H1 (cell line): ENCODE data around the gene FGL2. TPM values are rescaled to one million over a fixed set of nuclear protein-coding genes. Genes with fewer than 3 reads are reported as not detected.

Experiments used
- CTCF ChIA-PET: fragments of 300-600 bp; sonication (Branson Sonifier 250); formaldehyde crosslinking; loops from one replicate; lab custom pipeline; 2021; ENCODE audit not compliant: partially characterized antibody; lab: Charles Lee
- POLR2A ChIA-PET: fragments of 300-600 bp; sonication (Branson Sonifier 250); formaldehyde crosslinking; loops from one replicate; lab custom pipeline; 2021; ENCODE audit warnings: inconsistent platforms; ENCODE audit not compliant: partially characterized antibody; lab: Charles Lee
- DNase-seq, 2 experiments: peaks; one replicate each; pipeline versions ENCODE4 v3.0.0 to v3.0.0-alpha.2; 2010 to 2022; ENCODE audit warnings: low spot score in 2 of 2, low read depth in 1 of 2, mixed read lengths in 1 of 2
- FAIRE-seq: peaks from 2 replicates; lab custom pipeline; 2011; peaks lifted over from hg19 to GRCh38; lab: Jason Lieb, UNC
- H2AFZ ChIP-seq: 2 replicates; pipeline ENCODE4 v1.8.1; 2012; ENCODE audit warnings: low read length, inconsistent platforms
- H2AK5ac ChIP-seq: 2 replicates; pipeline ENCODE4 v1.6.1; 2013; ENCODE audit warnings: low read depth, low read length
- H2BK120ac ChIP-seq: replicated peaks from 2 replicates; pipeline ENCODE3; 2013; ENCODE audit warnings: low read depth, low read length, inconsistent platforms
- H2BK12ac ChIP-seq: 2 replicates; pipeline ENCODE4 v1.6.1; 2013; ENCODE audit warnings: low read depth, low read length
- H2BK15ac ChIP-seq: 2 replicates; pipeline ENCODE4 v1.6.1; 2013; ENCODE audit warnings: low read length
- H2BK20ac ChIP-seq: 2 replicates; pipeline ENCODE4 v1.6.1; 2013; ENCODE audit warnings: low read length
- H2BK5ac ChIP-seq: 2 replicates; pipeline ENCODE4 v1.6.1; 2013; ENCODE audit warnings: low read depth, low read length
- H3K14ac ChIP-seq: 2 replicates; pipeline ENCODE4 v1.6.1; 2013; ENCODE audit warnings: inconsistent platforms; ENCODE audit not compliant: insufficient read length
- H3K18ac ChIP-seq: 2 replicates; pipeline ENCODE4 v1.6.1; 2013; ENCODE audit warnings: low read length; ENCODE audit errors: extremely low read depth
- H3K23ac ChIP-seq: 2 replicates; pipeline ENCODE4 v1.6.1; 2013; ENCODE audit warnings: inconsistent platforms; ENCODE audit not compliant: insufficient read length
- H3K23me2 ChIP-seq: 2 replicates; pipeline ENCODE4 v1.6.1; 2013; ENCODE audit warnings: low read depth, low read length
- H3K27ac ChIP-seq: 2 replicates; pipeline ENCODE4 v1.6.1; 2011; ENCODE audit warnings: low read depth, low read length, inconsistent platforms
- H3K27me3 ChIP-seq, 4 experiments: replicated peaks in 1 of 4; 1 replicate in 1 of 4; 2 replicates in 3 of 4; pipeline versions ENCODE4 v1.6.1 to v1.8.1; 2011 to 2013; ENCODE audit warnings: low read length in 3 of 4, mild to moderate bottlenecking in 3 of 4, inconsistent platforms in 2 of 4, mixed read lengths in 2 of 4, moderate library complexity in 1 of 4; ENCODE audit not compliant: control insufficient read depth in 3 of 4, insufficient read depth in 3 of 4; ENCODE audit errors: extremely low read depth in 1 of 4
- H3K36me3 ChIP-seq, 4 experiments: 2 replicates each; pipeline versions ENCODE4 v1.6.1 to v1.8.1; 2011 to 2013; ENCODE audit warnings: mild to moderate bottlenecking in 4 of 4, low read length in 3 of 4, moderate library complexity in 2 of 4, control low read depth in 1 of 4, inconsistent platforms in 1 of 4; ENCODE audit not compliant: insufficient read depth in 4 of 4, control insufficient read depth in 2 of 4
- H3K4ac ChIP-seq: replicated peaks from 2 replicates; pipeline ENCODE3; 2013; ENCODE audit warnings: low read length, low read depth, mixed read lengths, inconsistent platforms; ENCODE audit not compliant: insufficient read length
- H3K4me1 ChIP-seq, 4 experiments: replicated peaks in 1 of 4; 1 replicate in 1 of 4; 2 replicates in 3 of 4; pipeline versions ENCODE4 v1.6.1 to v1.8.1; 2011 to 2013; ENCODE audit warnings: low read length in 3 of 4, inconsistent platforms in 2 of 4, mixed read lengths in 1 of 4; ENCODE audit not compliant: insufficient read depth in 4 of 4, control insufficient read depth in 3 of 4
- H3K4me2 ChIP-seq, 2 experiments: 2 replicates each; pipeline versions ENCODE4 v1.6.1 to v1.8.1; 2011 to 2013; ENCODE audit warnings: low read depth in 2 of 2, low read length in 2 of 2, control low read depth in 1 of 2, inconsistent platforms in 1 of 2, mild to moderate bottlenecking in 1 of 2; ENCODE audit not compliant: insufficient read depth in 1 of 2
- H3K4me3 ChIP-seq, 4 experiments: fragments of 200-600, 300-600 bp in 1 of 4; sonication (generic), shearing (Covaris generic), sonication (Bioruptor Twin) in 1 of 4; 2 replicates each; pipeline versions ENCODE4 v1.5.1 to v1.8.1; 2011 to 2016; ENCODE audit warnings: low read length in 4 of 4, low read depth in 3 of 4, control low read depth in 2 of 4, inconsistent platforms in 2 of 4, mild to moderate bottlenecking in 2 of 4, mixed read lengths in 1 of 4, moderate library complexity in 1 of 4; ENCODE audit not compliant: insufficient read depth in 2 of 4; ENCODE audit errors: extremely low read depth in 1 of 4
- H3K56ac ChIP-seq: replicated peaks from 2 replicates; pipeline ENCODE3; 2013; ENCODE audit warnings: low read depth, mild to moderate bottlenecking, mixed read lengths, low read length, inconsistent platforms; ENCODE audit not compliant: insufficient read length
- H3K79me1 ChIP-seq: 2 replicates; pipeline ENCODE4 v1.6.1; 2013; ENCODE audit warnings: low read depth, low read length, control low read depth
- H3K79me2 ChIP-seq, 2 experiments: 2 replicates each; pipeline versions ENCODE4 v1.6.1 to v1.8.1; 2012 to 2013; ENCODE audit warnings: low read length in 2 of 2, mild to moderate bottlenecking in 2 of 2, inconsistent platforms in 1 of 2; ENCODE audit not compliant: insufficient read depth in 2 of 2, control insufficient read depth in 1 of 2
- H3K9ac ChIP-seq, 4 experiments: replicated peaks in 1 of 4; 1 replicate in 1 of 4; 2 replicates in 3 of 4; pipeline versions ENCODE4 v1.6.1 to v1.8.1; 2011 to 2013; ENCODE audit warnings: low read depth in 3 of 4, low read length in 3 of 4, control low read depth in 2 of 4, mild to moderate bottlenecking in 2 of 4, moderate library complexity in 2 of 4, inconsistent platforms in 1 of 4; ENCODE audit errors: extremely low read depth in 1 of 4
- H3K9me3 ChIP-seq, 2 experiments: 2 replicates each; pipeline versions ENCODE4 v1.6.1 to v1.8.1; 2012 to 2013; ENCODE audit warnings: mild to moderate bottlenecking in 2 of 2, moderate library complexity in 2 of 2, control low read depth in 1 of 2, inconsistent platforms in 1 of 2, low read depth in 1 of 2, low read length in 1 of 2, mixed read lengths in 1 of 2; ENCODE audit not compliant: insufficient read depth in 2 of 2
- H4K20me1 ChIP-seq, 2 experiments: replicated peaks in 1 of 2; 2 replicates each; pipeline versions ENCODE3 to v1.8.1; 2011 to 2013; ENCODE audit warnings: inconsistent platforms in 2 of 2, low read length in 2 of 2, mild to moderate bottlenecking in 1 of 2; ENCODE audit not compliant: insufficient read depth in 2 of 2, control insufficient read depth in 1 of 2
- H4K5ac ChIP-seq: 2 replicates; pipeline ENCODE4 v1.6.1; 2013; ENCODE audit warnings: low read length, low read depth, mixed read lengths, inconsistent platforms; ENCODE audit not compliant: insufficient read length
- H4K8ac ChIP-seq: 2 replicates; pipeline ENCODE4 v1.8.0; 2013; ENCODE audit warnings: mild to moderate bottlenecking, moderate library complexity, low read length, inconsistent platforms; ENCODE audit not compliant: insufficient read depth; ENCODE audit errors: extremely low read depth
- H4K91ac ChIP-seq: replicated peaks from 2 replicates; pipeline ENCODE3; 2013; ENCODE audit warnings: low read length, mixed read lengths, inconsistent platforms; ENCODE audit not compliant: insufficient read length
- BRCA1 ChIP-seq: IDR thresholded peaks from 2 replicates; pipeline ENCODE4 v1.6.1; 2012; ENCODE audit warnings: low read depth, low read length, improper control_type of control experiment
- CBX8 ChIP-seq: fragments of 300-800, 300-1000 bp; sonication (generic); IDR thresholded peaks from 2 replicates; pipeline ENCODE4 v1.7.1; 2016; ENCODE audit warnings: low read depth, low read length, borderline replicate concordance
- CHD1 ChIP-seq: IDR thresholded peaks from 2 replicates; pipeline ENCODE4 v1.6.1; 2012; ENCODE audit warnings: low read depth, low read length, improper control_type of control experiment
- CREB1 ChIP-seq: IDR thresholded peaks from 2 replicates; pipeline ENCODE4 v1.6.1; 2012; ENCODE audit warnings: inconsistent platforms
- EZH2 ChIP-seq: fragments of 200-600 bp; sonication (generic); IDR thresholded peaks from 2 replicates; pipeline ENCODE4 v1.7.1; 2012; ENCODE audit warnings: low read depth, mild to moderate bottlenecking, moderate library complexity, low read length, inconsistent platforms; ENCODE audit not compliant: severe bottlenecking
- GABPA ChIP-seq: IDR thresholded peaks from 2 replicates; pipeline ENCODE4 v1.6.1; 2011; ENCODE audit warnings: mild to moderate bottlenecking, low read length, moderate library complexity, borderline replicate concordance; ENCODE audit not compliant: insufficient read depth
- JUN ChIP-seq: IDR thresholded peaks from 2 replicates; pipeline ENCODE4 v1.6.1; 2011; ENCODE audit warnings: low read depth, mild to moderate bottlenecking, improper control_type of control experiment, low read length
- NANOG ChIP-seq: IDR thresholded peaks from 2 replicates; pipeline ENCODE4 v1.6.1; 2011; ENCODE audit warnings: low read length, low read depth, mild to moderate bottlenecking, inconsistent platforms; ENCODE audit not compliant: insufficient read depth, poor library complexity, severe bottlenecking
- NRF1 ChIP-seq: IDR thresholded peaks from 2 replicates; pipeline ENCODE4 v1.6.1; 2011; ENCODE audit warnings: mild to moderate bottlenecking, low read depth, low read length, improper control_type of control experiment
- POLR2AphosphoS5 ChIP-seq: IDR thresholded peaks from 2 replicates; pipeline ENCODE4 v1.6.1; 2011; ENCODE audit warnings: low read depth, low read length
- RNF2 ChIP-seq: fragments of 200-900, 300-1000 bp; sonication (generic); IDR thresholded peaks from 2 replicates; pipeline ENCODE4 v1.7.1; 2016; ENCODE audit warnings: borderline replicate concordance, low read depth, mild to moderate bottlenecking, antibody characterized with exemption, low read length; ENCODE audit not compliant: poor library complexity, severe bottlenecking; ENCODE audit errors: missing control alignments
- SIRT6 ChIP-seq: IDR thresholded peaks from one replicate; pipeline ENCODE4 v1.7.1; 2012; ENCODE audit warnings: low read length, inconsistent platforms
- SIX5 ChIP-seq: IDR thresholded peaks from 2 replicates; pipeline ENCODE4 v1.6.1; 2011; ENCODE audit warnings: mild to moderate bottlenecking, low read depth, low read length
- SRF ChIP-seq: IDR thresholded peaks from 2 replicates; pipeline ENCODE4 v1.6.1; 2011; ENCODE audit warnings: mild to moderate bottlenecking, low read depth, low read length, moderate library complexity
- TAF1 ChIP-seq: IDR thresholded peaks from 2 replicates; pipeline ENCODE4 v1.6.1; 2011; ENCODE audit warnings: mild to moderate bottlenecking, low read depth, low read length
- TBP ChIP-seq: IDR thresholded peaks from 2 replicates; pipeline ENCODE4 v1.6.1; 2011; ENCODE audit warnings: low read depth, low read length, improper control_type of control experiment
- WGBS, 2 experiments: shearing (Covaris generic) in 1 of 2; methylation state at CpG; one replicate each; pipeline versions ENCODE4 v1.1.6 to v1.1.7; 2013 to 2015; ENCODE audit warnings: low lambda C conversion rate in 2 of 2, mixed read lengths in 2 of 2, inconsistent platforms in 1 of 2, low coverage in 1 of 2, missing lambda C conversion rate in 1 of 2; ENCODE audit not compliant: insufficient replicate concordance in 2 of 2, insufficient coverage in 1 of 2, insufficient read length in 1 of 2; ENCODE audit errors: extremely low coverage in 1 of 2, missing lambda C conversion rate in 1 of 2; 5-methylcytosine and 5-hydroxymethylcytosine counted together
- polyA plus RNA-seq, 7 experiments: library from polyadenylated mRNA; depleted of rRNA in 3 of 7; stranded (reverse) in 5 of 7; unstranded in 2 of 7; fragments of >200 nt in 5 of 7; fragments of 200-250 nt in 2 of 7; gene quantifications; 1 replicate in 5 of 7; 2 replicates in 1 of 7; 4 replicates in 1 of 7; pipeline versions ENCODE4 v1.2.1 to v1.2.3, GENCODE V29; 2011 to 2013; ENCODE audit warnings: missing spikeins in 2 of 7, mixed read lengths in 2 of 7
- total RNA-seq: library from RNA; stranded (reverse); fragmentation: NEBNext Ultra II Directional; extraction: Animal tissue kit (Norgen Biotek cat#: 25700); gene quantifications from 2 replicates; pipeline ENCODE4 v1.2.1, GENCODE V29; 2021

The FGL2 gene
- total and polyA plus RNA-seq, 2 of the 8 experiments (the other 6 are each of a cell fraction or from before 2014, with no cell fraction given): not detected

DNA sequence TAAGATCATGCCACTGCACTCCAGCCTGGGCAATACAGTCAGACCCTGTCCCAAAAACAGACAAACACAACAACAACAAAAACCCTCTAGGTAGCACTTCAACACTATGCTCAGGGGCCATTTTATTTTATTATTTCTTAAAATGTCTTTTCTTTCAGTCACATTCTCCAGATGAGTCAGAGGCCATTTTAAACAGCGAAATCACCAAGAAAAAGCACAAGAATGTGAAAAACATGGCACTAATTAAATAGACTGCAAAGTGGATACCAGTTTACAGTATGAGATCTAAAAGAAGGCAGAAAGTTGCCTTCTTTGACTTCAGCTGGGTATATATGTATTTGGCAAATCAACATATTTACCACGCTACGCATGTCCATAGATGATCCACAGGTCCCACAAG, 6.1 kb upstream of the FGL2 start:
- H3K9ac ChIP-seq: no peak overlapping the region
- H2BK5ac ChIP-seq: no peak overlapping the region
- H2BK12ac ChIP-seq: no peak overlapping the region
- H3K4me2 ChIP-seq: no peak overlapping the region
- no peak overlapping the region for H4K5ac ChIP-seq
- 96% methylated on average over 3 of the region's 3 CpGs; no CpG with 5 or more reads in 1 of the 2 experiments for WGBS, 2 experiments
- H3K18ac ChIP-seq: no peak overlapping the region
- no peak overlapping the region for H4K91ac ChIP-seq
- 0 out of 8 replicates have a peak, but pooled peaks cover 0 to 4% (median 0%) of the 10 kb centered on the region in 4 experiments for H3K36me3 ChIP-seq
- ChIA-PET CTCF (no interaction called here), POLR2A (no interaction called here)
- FAIRE-seq: no peak
- peaks cover 16 to 18% of the 10 kb centered on the region in 2 experiments for H3K9me3 ChIP-seq
- H3K4me1 ChIP-seq: no peaks in the 10 kb centered on the region
- no peak overlapping the region for H3K27ac ChIP-seq
- H3K27me3 ChIP-seq: no peaks in the 10 kb centered on the region
- no peak overlapping the region for H3K56ac ChIP-seq
- no peak overlapping the region for H3K23ac ChIP-seq
- H3K14ac ChIP-seq: no peak overlapping the region
- H2BK120ac ChIP-seq: no peak overlapping the region
- no peak overlapping the region for H2AFZ ChIP-seq
- H4K20me1 ChIP-seq: no peaks in the 10 kb centered on the region
- no peak overlapping the region for H2AK5ac ChIP-seq
- no peak overlapping the region for H3K4ac ChIP-seq
- no peaks in the 10 kb centered on the region for H3K79me1 ChIP-seq
- no peak overlapping the region for H3K4me3 ChIP-seq
- no peak overlapping the region for H4K8ac ChIP-seq
- H2BK20ac ChIP-seq: no peak overlapping the region
- no peaks in the 10 kb centered on the region for H3K79me2 ChIP-seq
- DNase-seq: no peak
- H2BK15ac ChIP-seq: no peak overlapping the region
- no peaks in the 10 kb centered on the region for H3K23me2 ChIP-seq
- TF ChIP-seq SIRT6: no peak
- no peak for TF ChIP-seq SIX5
- TF ChIP-seq CBX8: no peak
- TF ChIP-seq CHD1: no peak
- TF ChIP-seq POLR2AphosphoS5: no peak
- TF ChIP-seq RNF2: no peak
- no peak for TF ChIP-seq BRCA1
- TF ChIP-seq GABPA: no peak
- no peak for TF ChIP-seq TBP
- TF ChIP-seq EZH2: no peak
- TF ChIP-seq NANOG: no peak
- no peak for TF ChIP-seq SRF
- no peak for TF ChIP-seq CREB1
- TF ChIP-seq JUN: no peak
- no peak for TF ChIP-seq TAF1
- TF ChIP-seq NRF1: no peak
